Measurements from ENCODE around the gene KCNJ11. TPM values are rescaled to one million over a fixed set of nuclear protein-coding genes. Genes with fewer than 3 reads are reported as not detected.

The KCNJ11 gene
- total RNA-seq, 4 donors from 2014 or later: 1.7 to 6.0 (median 3.2) TPM; not detected in 1

- TF ChIP-seq, protein P1, sequence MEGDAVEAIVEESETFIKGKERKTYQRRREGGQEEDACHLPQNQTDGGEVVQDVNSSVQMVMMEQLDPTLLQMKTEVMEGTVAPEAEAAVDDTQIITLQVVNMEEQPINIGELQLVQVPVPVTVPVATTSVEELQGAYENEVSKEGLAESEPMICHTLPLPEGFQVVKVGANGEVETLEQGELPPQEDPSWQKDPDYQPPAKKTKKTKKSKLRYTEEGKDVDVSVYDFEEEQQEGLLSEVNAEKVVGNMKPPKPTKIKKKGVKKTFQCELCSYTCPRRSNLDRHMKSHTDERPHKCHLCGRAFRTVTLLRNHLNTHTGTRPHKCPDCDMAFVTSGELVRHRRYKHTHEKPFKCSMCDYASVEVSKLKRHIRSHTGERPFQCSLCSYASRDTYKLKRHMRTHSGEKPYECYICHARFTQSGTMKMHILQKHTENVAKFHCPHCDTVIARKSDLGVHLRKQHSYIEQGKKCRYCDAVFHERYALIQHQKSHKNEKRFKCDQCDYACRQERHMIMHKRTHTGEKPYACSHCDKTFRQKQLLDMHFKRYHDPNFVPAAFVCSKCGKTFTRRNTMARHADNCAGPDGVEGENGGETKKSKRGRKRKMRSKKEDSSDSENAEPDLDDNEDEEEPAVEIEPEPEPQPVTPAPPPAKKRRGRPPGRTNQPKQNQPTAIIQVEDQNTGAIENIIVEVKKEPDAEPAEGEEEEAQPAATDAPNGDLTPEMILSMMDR (IDR thresholded peaks at IDR 0.05): no peak
- TF ChIP-seq POLR2A (IDR thresholded peaks at IDR 0.05): no peak
- Histone ChIP-seq H3K9me3 (peaks cover 0 to 44% (median 17%) of the 10 kb centered on the region in 4 donors), H3K4me3 (no peak overlapping the region), H3K36me3 (peaks cover 0 to 90% (median 10%) of the 10 kb centered on the region in 3 donors), H3K4me1 (no peaks in the 10 kb centered on the region), H3K27me3 (no peaks in the 10 kb centered on the region), H3K27ac (no peak overlapping the region)
- DNase-seq: no peak
These were observed 18.7 kb downstream of the KCNJ11 start for GRCh38 chr11:17369684-17370243.

DNA sequence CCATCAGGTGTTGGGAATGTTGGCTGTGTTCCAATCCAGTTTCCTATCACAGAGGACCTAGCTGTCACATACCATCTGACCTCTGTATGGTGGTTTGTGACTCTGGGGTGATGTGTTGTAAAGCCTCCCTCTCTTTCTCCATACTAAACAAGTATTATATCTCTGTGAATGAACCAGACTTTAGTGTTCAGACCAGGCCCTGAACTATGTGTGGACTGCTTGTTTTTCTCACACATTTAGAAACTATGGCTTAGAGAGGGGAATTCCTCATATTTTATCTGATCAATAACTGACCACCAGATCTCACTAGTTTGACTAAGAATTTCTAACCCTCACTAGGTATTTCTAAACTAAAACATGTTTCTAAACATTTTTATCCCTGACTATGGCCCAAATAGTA, 19.4 kb downstream of the KCNJ11 start:
- DNase-seq: no peak
- Histone ChIP-seq H3K4me1 (no peaks in the 10 kb centered on the region), H3K27me3 (no peaks in the 10 kb centered on the region), H3K4me3 (no peak overlapping the region), H3K27ac (no peak overlapping the region), H3K36me3 (peaks cover 0 to 83% (median 10%) of the 10 kb centered on the region in 3 donors), H3K9me3 (peaks cover 0 to 40% (median 17%) of the 10 kb centered on the region in 4 donors)
- TF ChIP-seq POLR2A (IDR thresholded peaks at IDR 0.05): no peak
- TF ChIP-seq, protein P1 (IDR thresholded peaks at IDR 0.05): no peak

DNA sequence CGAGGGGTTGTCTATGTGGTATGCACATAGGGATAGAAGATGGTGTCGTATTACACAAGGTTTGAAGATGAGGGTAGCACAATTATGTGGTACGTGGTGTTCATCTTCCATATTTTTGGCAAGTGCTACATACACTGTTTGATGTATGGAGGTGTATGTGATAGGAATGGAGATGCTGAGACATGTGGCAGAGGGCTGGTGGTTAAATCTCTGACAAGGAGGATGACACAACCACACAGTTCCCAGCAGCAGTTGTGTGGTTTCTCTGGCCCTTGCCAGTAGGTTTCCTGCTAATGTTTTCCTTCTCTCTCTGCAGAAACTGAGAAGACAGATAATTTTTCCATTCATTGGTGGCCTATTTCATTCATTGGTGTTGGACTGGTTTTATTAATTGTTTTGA, 19.9 kb downstream of the KCNJ11 start:
- H3K36me3 ChIP-seq: peaks cover 0 to 79% (median 10%) of the 10 kb centered on the region in 3 donors
- no peak overlapping the region for H3K4me3 ChIP-seq
- H3K27me3 ChIP-seq: no peaks in the 10 kb centered on the region
- no peak for DNase-seq
- TF ChIP-seq POLR2A (IDR thresholded peaks at IDR 0.05): no peak
- TF ChIP-seq, protein P1 (IDR thresholded peaks at IDR 0.05): no peak
- peaks cover 0 to 40% (median 17%) of the 10 kb centered on the region in 4 donors for H3K9me3 ChIP-seq
- no peak overlapping the region for H3K27ac ChIP-seq
- no peaks in the 10 kb centered on the region for H3K4me1 ChIP-seq

- DNase-seq: no peak
- H3K36me3 ChIP-seq: peaks cover 0 to 58% (median 3%) of the 10 kb centered on the region in 3 donors
- H3K27me3 ChIP-seq: no peaks in the 10 kb centered on the region
- no peaks in the 10 kb centered on the region for H3K4me1 ChIP-seq
- H3K27ac ChIP-seq: no peak overlapping the region
- no peak overlapping the region for H3K4me3 ChIP-seq
- H3K9me3 ChIP-seq: peaks cover 0 to 27% (median 8%) of the 10 kb centered on the region in 4 donors
- TF ChIP-seq, protein P1 (IDR thresholded peaks at IDR 0.05): no peak
- TF ChIP-seq POLR2A (IDR thresholded peaks at IDR 0.05): no peak
These were observed 22.0 kb downstream of the KCNJ11 start for GRCh38 chr11:17366495-17366894.

DNA sequence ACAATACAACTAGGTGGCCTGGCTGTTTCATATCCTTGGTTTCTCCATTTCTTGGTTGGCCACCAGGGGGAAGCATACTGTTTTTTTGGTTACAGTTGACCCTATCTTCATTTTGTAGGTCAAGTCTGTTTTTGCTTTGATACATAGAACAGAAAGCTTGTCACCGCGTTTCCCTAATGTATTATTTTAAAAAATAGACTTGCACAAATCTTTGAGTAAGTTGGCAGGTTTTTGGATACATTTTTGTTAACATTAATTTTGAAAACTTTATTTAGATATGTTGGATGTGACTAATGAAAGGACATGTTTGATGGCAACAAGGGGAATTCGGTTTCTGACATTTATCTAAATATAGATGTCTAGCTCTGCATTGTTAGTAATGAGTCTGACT, 33.9 kb downstream of the KCNJ11 start:
- Histone ChIP-seq H3K36me3 (no peaks in the 10 kb centered on the region), H3K27ac (no peak overlapping the region), H3K9me3 (no peaks in the 10 kb centered on the region), H3K4me3 (no peak overlapping the region), H3K27me3 (no peaks in the 10 kb centered on the region), H3K4me1 (peaks cover 0 to 10% (median 6%) of the 10 kb centered on the region in 4 donors)
- no peak for TF ChIP-seq POLR2A (IDR thresholded peaks at IDR 0.05)
- TF ChIP-seq, protein P1 (IDR thresholded peaks at IDR 0.05): peak in 5 of 6 experiments; percentile 64 to 76 (median 68)
- DNase-seq: peak in 2 of 3 donors; percentile 65 to 87

All from Peyer's patch (tissue), 4 donors.